NOMO-1 treated with DMSO at 0.1 percent for 48 hours (cell line): ENCODE measurements around the gene MANBA.

Experiments used
- DNase-seq: peaks from one replicate; lab custom pipeline; 2025; ENCODE audit not compliant: unreplicated experiment; lab: John Stamatoyannopoulos, UW

Gene MANBA

DNA sequence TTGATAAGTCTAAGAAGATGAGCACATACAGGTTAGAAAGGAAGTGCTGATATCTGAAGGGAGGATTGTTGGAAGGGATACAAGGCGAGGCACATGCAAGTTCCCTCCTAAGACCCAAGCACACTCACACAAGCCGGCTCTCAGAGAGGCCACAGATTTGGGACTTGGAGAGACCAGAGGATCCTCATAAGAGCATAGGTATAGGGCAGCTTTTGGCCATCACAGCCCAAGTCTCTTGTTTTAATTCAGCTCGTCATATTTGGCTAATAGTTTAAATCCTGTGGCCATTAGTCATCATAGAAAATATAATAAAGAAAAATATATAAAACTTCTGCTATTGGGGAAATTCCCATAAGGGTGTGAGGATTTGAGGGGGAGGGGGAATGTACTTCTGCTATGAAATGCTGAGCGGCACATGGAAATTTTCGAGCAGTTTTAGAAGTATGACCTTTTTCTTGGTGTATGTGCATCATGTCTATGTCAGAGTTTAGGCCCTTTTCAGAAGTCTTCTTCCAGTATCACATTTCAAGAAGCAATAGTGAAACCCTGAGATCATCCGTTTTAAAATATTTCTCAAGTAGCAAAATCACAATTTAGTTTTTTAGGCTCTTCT, 161.9 kb downstream of the MANBA start:
- no peak for DNase-seq

DNA sequence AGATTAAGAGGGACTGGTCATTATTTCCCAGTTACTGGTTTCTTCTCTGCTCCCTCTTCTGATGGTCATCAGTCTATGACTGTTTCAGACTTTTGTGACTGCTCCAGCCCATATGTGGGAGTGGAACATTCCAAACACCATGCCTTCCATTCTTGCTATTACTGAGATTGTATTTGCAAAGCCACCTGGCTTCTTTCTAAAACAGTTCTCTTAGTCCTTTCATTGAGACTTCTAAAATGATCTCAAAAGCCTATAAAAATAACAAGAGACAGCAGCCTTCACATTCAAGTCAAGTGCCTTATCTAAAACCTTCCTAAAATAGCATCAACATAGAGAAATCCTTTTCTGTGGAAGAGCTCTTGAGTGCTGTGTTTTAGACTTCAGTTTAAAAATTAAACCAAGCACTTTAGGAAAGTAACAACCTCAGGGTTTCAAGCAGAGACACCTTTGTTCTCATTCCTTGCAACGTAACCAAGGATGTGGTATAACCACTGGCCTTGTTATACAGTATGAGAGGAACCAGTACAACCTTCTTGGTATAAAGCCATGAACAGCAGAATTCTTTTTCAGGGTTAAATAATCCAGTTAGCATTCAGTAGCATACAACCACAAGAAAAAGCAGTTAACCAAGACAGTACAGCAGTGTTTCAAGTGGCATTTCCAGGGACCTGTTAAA, 162.5 kb downstream of the MANBA start:
- no peak for DNase-seq

DNA sequence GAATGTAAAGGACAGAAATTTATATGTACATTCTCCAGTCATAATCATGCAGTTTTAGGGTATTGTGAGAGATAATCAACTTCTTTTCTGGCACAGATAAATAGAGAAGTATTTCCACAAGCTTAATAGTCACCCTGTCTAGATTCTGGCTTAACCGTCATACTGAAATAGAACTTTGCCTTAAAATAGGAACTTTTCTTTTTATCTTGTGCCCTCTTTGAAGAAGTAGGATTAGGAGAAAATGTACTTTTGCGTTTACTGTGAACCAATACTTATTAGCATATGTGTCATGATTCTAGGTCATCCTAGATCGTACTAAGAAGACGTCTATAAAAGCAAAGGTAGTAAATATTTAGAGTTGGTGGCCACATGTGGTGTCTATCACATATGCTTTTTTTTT, 164.2 kb downstream of the MANBA start:
- DNase-seq: no peak

DNA sequence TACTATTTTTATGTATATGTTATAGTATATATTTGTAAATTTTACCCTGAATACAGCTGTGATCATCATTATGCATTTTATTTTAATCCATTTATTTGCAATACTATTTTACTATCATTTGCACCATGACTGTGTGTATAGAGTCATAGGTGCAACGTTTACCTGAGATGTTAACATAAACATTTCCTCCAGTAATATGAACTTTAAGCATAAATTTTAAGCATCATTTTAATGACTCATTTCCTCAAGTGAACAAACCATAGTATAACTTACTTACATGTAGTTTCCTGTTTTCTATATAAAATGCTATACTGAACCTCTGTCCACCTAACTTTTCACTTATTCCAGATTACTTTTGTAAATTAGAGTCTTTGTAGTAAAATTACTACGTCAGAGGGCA, 166.8 kb downstream of the MANBA start:
- DNase-seq: no peak

DNA sequence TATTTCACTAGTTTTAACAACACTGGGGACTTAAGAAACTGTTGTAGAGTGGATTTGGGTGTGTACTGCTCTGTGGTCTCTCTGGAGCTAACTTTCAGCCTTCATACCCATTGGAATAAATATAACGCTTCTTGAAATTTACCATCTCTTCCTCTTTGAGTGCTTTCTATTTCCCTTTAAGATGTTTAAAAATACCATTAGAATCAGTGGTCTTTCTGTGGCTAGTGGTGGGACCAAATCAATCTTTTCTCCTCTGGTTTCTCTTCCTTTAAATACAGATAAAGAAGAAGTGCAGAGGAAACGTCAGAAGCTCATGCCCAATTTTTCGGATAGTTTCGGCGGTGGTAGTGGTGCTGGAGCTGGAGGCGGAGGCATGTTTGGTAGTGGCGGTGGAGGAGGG, 167.6 kb downstream of the MANBA start:
- DNase-seq: peak; percentile 73

DNA sequence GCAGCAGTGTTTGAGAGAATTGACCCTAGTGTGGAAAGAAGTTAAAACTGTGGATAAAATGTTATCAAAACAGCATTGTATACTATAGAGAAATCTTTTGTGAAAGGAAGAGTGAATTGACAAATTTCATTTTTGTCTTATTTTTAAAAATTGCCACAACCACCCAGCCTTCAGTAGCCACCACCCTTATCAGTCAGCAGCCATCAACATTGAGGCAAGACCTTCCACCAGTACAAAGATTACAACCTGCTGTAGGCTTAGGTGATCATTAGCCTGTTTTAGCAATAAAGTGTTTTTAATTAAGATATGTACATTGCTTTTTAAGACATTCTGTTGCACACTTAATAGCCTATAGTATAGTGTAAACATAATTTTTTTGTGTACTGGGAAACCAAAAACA, 168.5 kb downstream of the MANBA start:
- no peak for DNase-seq

DNA sequence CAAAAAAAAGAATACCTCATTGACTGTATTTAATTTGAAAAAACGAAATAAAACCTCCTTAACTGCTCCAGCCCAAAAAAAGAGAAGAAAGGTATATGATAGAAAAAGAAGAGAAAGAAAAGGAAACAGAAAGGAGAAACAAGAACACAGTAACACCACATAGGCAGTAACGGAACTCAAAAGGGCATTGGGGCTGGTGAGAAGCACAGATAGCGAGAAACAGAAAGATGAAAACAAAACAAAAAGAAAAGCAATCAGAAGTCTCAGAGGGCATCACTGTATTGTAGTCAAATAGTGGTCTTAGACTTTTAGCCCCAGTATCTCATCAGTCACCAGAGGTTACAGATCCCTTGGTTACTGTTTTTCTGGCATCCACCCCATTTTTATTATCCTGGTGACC, 171.0 kb downstream of the MANBA start:
- no peak for DNase-seq

DNA sequence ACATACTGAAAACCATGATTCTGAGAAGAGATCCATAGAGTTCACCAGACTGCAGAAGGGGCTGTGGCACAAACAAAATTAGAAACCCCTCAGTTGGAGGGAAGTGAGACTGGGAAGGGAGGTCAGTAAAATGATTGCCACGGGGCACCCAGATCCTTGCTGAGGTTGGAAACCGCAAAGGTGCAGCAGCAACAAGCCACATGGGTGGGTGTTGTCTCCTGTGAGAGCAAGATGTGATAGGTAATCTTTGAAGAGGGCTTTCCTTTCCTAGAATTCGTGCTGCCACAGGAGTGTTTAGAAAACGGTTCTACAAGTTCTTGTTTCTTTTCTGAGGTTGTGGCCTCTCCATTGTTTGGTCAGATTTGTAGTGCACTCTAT, 174.1 kb downstream of the MANBA start:
- DNase-seq: no peak

DNA sequence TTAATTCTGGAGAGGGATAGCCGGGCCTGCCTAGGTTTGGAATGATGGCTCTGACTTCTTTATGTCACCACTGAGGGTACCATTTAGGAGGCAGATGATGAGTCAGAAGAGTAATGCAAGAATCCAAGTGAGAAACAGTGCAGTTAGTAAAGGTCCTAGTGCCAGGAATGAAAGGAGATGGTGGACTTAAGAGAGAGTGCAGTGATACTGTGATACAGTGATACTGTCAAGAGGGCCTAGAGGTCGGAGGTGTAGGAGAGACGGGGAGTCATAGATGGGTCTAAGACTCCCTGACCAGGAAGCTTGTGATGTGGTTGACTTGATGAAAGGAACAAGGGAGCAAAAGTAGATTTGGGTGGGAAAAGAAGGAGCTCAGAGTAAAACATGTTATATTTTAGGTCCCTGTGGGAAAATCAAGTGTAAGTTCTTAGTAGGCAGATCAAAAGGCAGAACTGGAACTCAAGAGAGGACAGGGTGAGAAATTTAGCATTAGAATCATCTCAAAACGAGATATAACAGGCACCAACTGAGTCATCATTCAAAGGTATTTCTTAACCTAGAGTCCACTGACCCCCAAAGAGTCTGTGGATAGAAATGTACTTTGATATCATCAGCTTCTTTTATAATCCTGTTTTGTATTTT, 174.6 kb downstream of the MANBA start:
- no peak for DNase-seq

DNA sequence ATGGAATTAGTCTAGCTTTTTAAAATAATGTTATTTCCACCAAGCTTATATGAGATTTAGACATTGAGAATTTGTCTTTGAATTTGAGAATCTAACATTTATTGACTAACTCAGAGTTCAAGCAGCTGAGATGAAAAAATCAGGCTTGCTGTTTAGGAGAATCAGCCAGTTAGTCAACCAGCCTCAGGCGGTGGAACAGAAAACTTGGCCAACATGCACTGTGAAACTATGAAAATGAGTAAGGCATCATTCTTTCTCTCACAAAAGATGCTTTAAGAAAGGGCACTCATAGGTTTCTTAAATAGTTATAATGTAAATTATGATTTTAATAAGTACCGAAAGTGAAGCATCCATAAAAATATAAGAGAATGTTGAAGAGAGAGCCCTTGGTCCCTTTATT, 175.4 kb downstream of the MANBA start:
- DNase-seq: no peak

DNA sequence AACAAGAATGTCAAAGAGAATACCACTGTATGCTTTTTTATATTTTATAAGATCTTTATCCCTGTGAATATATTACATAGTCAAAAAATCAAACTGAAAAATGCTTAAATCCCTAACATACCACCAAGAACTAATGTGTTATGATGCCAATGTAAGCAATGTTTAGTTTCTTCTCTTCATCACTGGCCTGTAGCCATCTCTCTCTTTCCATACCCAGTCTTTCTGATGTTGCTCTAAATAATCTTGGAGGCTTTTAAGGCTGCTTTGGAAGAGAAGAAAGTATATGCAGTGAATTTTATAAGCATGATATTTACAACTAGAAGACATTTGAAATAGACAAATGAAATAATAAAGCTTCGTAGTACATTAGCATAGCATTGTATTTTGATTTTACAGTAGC, 176.7 kb downstream of the MANBA start:
- no peak for DNase-seq
